GM10847 (cell line): Measurements from ENCODE around the gene GIGYF2.

Experiments used
- POLR2A ChIP-seq: IDR thresholded peaks from 2 replicates; pipeline ENCODE4 v1.6.1; 2011; ENCODE audit not compliant: insufficient read length; ENCODE audit errors: extremely low read depth

GIGYF2 gene, protein sequence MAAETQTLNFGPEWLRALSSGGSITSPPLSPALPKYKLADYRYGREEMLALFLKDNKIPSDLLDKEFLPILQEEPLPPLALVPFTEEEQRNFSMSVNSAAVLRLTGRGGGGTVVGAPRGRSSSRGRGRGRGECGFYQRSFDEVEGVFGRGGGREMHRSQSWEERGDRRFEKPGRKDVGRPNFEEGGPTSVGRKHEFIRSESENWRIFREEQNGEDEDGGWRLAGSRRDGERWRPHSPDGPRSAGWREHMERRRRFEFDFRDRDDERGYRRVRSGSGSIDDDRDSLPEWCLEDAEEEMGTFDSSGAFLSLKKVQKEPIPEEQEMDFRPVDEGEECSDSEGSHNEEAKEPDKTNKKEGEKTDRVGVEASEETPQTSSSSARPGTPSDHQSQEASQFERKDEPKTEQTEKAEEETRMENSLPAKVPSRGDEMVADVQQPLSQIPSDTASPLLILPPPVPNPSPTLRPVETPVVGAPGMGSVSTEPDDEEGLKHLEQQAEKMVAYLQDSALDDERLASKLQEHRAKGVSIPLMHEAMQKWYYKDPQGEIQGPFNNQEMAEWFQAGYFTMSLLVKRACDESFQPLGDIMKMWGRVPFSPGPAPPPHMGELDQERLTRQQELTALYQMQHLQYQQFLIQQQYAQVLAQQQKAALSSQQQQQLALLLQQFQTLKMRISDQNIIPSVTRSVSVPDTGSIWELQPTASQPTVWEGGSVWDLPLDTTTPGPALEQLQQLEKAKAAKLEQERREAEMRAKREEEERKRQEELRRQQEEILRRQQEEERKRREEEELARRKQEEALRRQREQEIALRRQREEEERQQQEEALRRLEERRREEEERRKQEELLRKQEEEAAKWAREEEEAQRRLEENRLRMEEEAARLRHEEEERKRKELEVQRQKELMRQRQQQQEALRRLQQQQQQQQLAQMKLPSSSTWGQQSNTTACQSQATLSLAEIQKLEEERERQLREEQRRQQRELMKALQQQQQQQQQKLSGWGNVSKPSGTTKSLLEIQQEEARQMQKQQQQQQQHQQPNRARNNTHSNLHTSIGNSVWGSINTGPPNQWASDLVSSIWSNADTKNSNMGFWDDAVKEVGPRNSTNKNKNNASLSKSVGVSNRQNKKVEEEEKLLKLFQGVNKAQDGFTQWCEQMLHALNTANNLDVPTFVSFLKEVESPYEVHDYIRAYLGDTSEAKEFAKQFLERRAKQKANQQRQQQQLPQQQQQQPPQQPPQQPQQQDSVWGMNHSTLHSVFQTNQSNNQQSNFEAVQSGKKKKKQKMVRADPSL (N-terminal part only)

DNA sequence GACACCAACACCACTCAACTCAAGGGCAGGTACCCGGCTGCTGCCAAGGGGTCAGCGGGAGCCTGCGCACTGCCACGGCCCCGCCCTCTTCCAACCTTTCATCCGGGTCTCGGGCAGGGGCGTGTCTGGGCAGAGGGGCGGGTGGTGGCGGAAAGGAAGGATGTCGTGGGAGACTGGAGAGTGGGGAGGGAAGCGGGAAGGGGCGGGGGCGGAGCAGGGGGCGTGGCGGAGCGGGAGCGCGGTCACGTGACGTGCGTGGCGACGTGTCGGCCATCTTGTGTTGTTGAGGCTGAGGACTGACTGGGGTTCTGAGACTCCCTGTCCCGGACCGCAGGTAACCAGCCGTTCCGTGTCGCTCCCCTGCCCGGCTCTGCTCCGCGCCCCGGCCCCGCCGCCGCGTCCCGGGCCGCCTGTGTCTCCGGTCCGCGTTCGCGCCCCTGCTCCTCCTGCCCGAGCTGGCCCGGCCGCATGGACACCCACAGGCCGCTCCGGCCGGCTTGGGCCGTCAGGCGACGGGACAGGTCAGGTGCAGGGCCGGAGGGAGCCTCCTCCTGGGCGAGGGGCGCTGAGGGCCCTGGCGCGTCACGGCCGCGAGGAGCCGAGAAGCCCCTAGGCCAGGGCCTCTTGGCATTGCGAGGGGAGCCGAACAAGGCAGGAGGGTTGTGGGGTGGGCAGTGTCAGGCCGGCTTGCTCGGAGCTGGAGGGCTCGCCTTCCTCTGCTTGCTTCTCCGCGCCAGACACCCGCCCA lies at the start of gene GIGYF2:
TSS of gene GIGYF2 (plus strand) at position 273 of the 748 bp plus-strand sequence. CDS start 37,867 bp downstream, outside the sequence.
- TF ChIP-seq POLR2A, result peak; percentile 43

DNA sequence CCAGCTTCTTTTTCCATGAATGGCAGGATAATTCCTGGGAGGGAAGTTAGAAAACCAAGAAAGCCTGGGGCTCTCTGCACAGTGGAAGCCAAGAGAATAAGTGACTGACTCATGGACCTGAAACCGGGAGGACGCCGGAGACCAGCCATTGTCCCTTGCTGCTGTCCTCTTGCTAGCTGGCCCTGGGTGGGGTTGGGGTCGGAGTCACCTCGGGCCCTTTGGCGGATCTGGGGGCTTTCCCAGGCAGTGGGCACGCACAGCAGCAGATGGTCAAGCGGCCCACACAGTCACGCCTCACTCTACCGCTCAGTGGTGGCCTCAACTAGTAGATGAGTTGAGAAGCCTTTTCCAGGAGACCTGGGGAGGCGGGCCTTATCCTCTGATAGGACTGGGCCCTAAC lies 48.1 kb upstream of the GIGYF2 start:
- TF ChIP-seq POLR2A, result no peak

DNA sequence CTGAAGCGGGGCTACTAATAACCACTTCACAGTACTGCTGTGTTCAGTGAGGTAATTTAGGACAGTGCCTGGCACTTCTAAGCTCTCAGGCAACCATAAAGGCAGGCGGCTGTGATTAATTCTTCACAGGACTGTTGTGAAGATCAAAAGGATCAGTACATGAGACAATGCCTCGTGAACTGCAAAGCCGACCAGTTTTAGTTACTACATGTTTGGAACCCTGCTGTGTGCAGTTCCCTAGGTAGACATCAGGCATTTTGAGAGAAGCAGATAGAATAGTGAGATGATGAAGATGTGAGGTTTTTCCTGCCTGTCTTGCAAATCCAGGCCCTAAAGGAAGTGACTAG lies 44.7 kb upstream of the GIGYF2 start:
- no peak for TF ChIP-seq POLR2A

DNA sequence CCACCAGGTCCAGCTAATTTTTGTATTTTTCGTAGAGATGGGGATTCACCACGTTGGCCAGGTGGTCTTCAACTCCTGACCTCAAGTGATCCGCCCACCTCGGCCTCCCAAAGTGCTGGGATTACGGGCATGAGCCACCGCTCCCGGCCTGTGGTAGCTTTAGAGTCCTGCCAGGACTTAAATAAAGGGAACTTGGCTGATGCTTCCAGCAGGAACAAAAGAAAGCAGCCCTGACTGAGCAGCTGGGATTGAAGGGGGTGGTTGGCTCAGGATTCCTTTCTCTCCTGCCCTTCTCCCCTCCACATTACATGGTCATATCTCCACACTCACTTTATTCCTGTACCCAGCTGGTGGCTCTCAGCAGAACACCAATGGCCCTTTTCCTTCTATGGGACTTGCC lies 43.7 kb upstream of the GIGYF2 start:
- no peak for TF ChIP-seq POLR2A

DNA sequence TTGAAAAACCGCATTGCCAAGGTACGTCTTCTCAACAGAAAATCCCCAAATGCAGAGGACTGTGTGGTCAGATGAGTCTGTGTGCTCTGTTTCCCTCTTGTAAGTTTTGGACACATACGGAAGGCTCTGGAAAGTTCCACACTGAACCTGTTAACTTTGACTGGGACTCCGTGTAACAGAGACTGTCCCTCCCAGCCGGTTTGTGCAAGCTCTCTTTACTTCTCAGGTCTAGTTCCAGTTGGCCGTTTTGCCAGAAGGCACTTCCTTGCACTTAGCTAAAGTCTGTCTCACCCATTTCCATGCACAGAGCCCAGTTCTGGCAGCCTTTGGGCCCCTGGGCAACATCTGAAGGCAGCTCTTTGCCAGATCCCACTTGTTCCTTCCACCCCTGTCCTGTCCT lies 41.7 kb upstream of the GIGYF2 start:
- TF ChIP-seq POLR2A, result no peak

DNA sequence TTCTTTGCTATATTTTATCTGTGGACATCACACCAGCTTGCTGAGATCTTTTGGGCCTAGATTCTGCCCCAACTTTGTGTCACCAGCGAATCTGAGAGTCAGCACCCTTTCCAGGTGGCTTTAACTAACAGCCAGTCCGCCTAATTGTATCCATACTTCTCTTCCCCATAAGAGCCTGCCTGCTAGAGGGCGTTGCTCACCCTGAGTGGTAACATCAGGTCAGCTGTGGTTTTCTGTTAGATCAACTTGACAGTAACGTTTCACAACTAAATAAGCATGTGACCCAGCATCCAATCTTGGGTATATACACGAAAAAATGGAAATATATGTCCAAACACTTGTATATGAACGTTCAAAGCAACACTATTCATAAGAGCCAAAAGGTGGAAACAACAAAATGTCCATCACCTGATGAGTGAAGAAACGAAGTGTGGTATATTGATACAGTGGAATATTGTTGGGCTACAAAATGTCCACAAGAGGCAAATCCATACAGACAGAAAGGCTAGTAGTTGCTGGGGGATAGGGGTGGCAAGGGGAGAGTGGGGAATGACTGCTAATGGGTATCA lies 38.8 kb upstream of the GIGYF2 start:
- TF ChIP-seq POLR2A, result no peak

DNA sequence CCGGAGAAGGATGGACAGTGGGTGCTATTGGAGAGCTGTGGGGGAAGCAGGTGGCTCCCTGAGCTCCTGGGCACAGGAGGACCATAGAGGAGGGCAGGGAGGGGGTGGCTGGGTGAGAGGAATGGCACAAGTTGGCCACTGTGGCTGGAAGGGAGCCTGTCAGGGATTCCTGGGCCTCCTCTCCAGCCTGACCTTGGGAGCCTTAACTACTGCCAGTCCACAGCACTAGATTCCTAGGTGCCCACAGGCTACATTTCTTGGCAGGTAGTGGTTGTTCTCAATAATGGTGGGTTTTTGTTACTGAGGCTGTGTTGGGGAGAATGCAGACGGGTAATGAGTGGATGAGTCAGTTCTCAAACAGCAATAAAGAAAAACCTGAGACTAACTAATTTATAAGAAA lies 37.8 kb upstream of the GIGYF2 start:
- no peak for TF ChIP-seq POLR2A

DNA sequence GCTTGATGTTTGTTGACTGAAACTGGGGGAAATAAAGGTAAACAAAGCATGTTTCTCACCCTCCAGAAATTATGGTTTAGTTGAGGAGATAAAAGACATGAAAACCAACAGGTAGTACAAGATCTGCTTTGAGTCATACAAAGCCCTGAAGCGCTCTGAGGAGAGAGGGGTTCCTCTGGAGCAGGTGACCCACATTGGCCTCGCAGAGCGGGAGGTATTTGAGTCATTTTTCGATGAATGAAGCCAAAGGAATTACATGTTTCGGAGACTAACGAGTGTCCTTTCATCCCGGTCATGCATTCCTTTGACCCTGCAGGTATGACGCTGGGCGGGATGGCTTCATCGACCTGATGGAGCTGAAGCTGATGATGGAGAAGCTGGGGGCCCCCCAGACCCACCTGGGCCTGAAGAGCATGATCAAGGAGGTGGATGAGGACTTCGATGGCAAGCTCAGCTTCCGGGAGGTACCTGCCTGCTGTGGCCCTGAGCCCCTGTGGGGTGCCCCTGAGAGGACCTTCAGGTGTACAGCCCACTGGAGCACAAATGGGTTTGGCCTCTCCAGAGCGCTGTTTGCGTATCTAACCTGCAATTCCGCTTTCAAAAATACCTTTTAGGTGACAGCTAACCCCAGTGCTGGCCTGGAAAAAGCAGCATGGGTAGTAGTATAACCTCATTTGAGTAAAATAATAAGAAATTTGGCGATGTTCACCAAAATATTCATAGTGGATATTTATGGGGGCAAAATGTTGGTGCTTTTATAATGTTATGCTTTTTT lies 34.5 kb upstream of the GIGYF2 start:
- TF ChIP-seq POLR2A, result no peak

DNA sequence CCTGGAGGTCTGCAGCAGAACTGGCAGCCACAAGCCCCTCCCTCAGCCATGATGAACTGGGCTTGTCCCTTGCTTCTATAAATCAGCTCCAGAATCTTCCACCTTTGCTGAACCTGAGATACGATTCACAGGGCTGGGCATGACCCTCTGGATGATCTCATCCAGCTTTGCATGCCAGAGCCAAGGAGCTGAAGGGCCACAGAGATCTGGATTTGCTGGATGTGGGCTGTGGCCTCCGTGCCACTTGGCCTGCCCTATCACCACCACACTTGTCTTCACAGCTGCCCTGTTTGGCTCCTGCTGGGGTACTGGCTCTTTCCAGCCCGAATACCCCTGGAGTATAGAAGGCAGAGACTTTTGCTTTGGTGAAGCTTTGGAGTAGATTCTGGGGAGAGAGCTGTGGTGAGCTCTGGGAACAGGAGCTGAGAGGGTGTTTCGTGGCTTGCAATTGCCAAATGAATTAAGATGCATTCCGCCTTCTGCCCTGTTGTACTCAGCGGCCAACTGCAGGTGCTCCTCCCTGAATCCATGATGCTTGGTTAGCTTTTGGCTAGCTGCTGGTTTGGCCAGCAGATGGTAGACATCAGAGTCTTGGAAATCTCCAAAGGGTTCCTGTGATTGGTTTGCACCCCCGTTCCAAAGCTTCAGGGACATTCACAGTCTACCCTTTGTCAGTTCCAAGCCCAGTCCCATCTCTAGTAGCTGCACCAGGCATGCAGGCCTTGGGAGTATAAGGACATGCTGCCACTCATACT lies 30.9 kb upstream of the GIGYF2 start:
- no peak for TF ChIP-seq POLR2A

DNA sequence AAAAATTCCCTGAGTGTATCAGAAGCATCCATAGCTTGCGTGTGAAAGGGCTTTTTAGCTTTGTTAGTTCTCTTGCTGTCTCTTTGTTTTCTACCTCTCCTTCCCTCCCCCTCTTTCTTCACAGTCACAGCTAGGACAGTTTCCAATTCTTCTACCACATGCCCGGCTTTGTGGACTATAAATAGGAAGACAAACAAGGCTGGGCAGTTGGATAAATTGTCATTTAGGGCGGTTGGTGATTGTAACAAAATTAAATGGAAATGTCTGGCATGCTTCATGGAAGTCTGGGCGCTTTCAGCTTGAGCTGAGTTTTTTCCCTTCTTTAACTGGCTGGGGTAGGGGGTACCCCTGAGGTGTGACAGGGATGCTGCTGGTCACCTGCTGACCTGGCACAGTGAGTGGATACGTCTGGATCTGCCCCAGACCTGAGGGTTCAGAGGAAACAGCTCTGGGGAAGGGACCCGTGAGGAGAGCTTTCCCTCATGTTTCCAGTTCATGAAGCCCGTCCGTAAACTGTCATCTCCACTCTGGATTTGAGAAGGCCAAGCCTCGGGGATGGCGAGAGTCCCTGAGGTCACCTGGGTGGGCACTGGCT lies 29.0 kb upstream of the GIGYF2 start:
- no peak for TF ChIP-seq POLR2A

DNA sequence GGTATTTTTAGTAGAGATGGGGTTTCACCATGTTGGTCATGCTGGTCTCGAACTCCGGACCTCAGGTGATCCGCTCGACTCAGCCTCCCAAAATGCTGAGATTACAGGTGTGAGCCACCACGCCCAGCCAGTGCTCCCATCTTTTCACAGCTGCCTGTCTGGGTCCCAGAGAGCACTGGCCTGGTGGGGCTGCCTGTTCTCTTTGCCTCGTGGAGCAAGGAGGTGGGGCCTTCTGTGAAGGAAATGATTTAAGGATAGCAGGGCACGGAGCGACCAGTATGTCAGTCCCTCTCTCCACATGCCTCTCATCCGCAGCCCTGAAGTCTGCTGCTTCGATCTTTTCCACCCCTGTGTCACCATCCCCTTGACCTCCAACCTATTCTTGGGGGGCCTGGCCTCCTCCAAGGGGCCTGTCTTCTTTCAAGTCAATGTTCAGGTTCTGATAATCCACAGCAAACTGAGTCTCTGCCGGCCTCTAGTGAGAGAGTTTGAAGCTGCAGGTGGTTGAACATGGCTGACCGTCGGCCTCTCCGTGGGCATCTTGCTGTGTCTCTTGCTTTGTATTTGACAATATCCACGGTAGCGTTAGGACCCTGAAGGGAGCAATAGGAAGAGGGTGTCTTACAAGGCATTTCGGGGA lies 28.2 kb upstream of the GIGYF2 start:
- no peak for TF ChIP-seq POLR2A

DNA sequence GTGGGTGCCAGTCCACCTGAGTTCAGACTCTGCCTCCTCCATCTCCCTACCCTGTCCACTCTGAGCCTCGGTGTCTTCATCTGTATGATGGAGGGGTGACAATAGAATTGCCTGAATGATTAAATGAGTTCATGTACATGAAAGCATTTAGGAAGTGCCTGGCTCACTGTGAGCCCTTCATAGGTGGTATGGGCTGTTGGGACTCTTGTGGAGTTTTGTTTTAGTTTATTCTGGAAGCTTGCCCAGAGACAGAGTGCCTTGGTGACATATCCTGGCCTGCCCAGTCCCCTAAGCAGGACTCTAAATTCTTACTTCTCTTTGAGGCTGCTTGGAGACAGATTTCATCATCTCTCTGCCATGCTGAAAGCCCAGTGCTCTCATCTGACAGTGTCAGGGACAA lies 24.5 kb upstream of the GIGYF2 start:
- TF ChIP-seq POLR2A, result no peak
